HepG2 (cell line): ENCODE data around the gene COPS4. TPM values are rescaled to one million over a fixed set of nuclear protein-coding genes. Genes with fewer than 3 reads are reported as not detected.

Source experiments
- ATAC-seq: fragments of 200-7000 bp; cut with Tn5 transposase; 3 replicates; pipeline ENCODE4 v1.9.1; 2020; ENCODE audit warnings: mild to moderate bottlenecking, moderate library complexity
- BruUV-seq: library from RNA; stranded (reverse); fragments of 400-500 nt; replicated peaks from 2 replicates; lab custom pipeline; 2021; lab: Mats Ljungman, UMichigan
- CTCF ChIA-PET: fragments of 300-600 bp; formaldehyde crosslinking; extraction: SDS; loops from one replicate; lab custom pipeline; 2021; ENCODE audit warnings: low total read pairs, inconsistent platforms, low intra/inter-chr PET ratio; lab: Yijun Ruan, JAX
- POLR2A ChIA-PET: fragments of 350-600 bp; sonication (Branson Sonifier 250); formaldehyde crosslinking; loops from one replicate; lab custom pipeline; 2020; ENCODE audit warnings: antibody characterized with exemption, inconsistent platforms; lab: Yijun Ruan, JAX
- DNase-seq: peaks from one replicate; pipeline ENCODE4 v3.0.0-alpha.2; 2015; ENCODE audit warnings: low spot score
- FAIRE-seq: peaks from 3 replicates; lab custom pipeline; 2011; peaks lifted over from hg19 to GRCh38; lab: Jason Lieb, UNC
- H2AFZ ChIP-seq: one replicate; pipeline ENCODE4 v1.6.1; 2011; ENCODE audit warnings: low read length, inconsistent platforms
- H3K27ac ChIP-seq: fragments of 300-600 bp; 3 replicates; pipeline ENCODE4 v1.8.0; 2011; ENCODE audit warnings: mixed run types, mild to moderate bottlenecking, mixed read lengths, low read length, inconsistent platforms; ENCODE audit not compliant: insufficient read depth; ENCODE audit errors: extremely low read length
- H3K27me3 ChIP-seq, 2 experiments: fragments of 200-600 bp in 1 of 2; 2 replicates in 1 of 2; 3 replicates in 1 of 2; pipeline versions ENCODE4 v1.6.0 to v1.8.0; 2011; ENCODE audit warnings: low read length in 2 of 2, mild to moderate bottlenecking in 2 of 2, moderate library complexity in 2 of 2, inconsistent platforms in 1 of 2; ENCODE audit not compliant: insufficient read depth in 2 of 2, control insufficient read depth in 1 of 2
- H3K36me3 ChIP-seq, 2 experiments: fragments of 200-600 bp in 1 of 2; replicated peaks in 1 of 2; 2 replicates in 1 of 2; 3 replicates in 1 of 2; pipeline versions ENCODE4 v1.5.1 to v1.8.0; 2011; ENCODE audit warnings: low read length in 2 of 2, inconsistent platforms in 1 of 2; ENCODE audit not compliant: insufficient read depth in 2 of 2, control insufficient read depth in 1 of 2
- H3K4me1 ChIP-seq: 2 replicates; pipeline ENCODE4 v1.5.1; 2012; ENCODE audit warnings: low read length, inconsistent platforms; ENCODE audit not compliant: insufficient read depth
- H3K4me2 ChIP-seq: 2 replicates; pipeline ENCODE4 v1.6.0; 2011; ENCODE audit warnings: low read depth, low read length, inconsistent platforms
- H3K4me3 ChIP-seq, 3 experiments: fragments of 200-600 bp in 1 of 3; sonication (generic), shearing (Covaris generic) in 1 of 3; replicated peaks in 1 of 3; 2 replicates each; pipeline ENCODE4 v1.5.1; 2011 to 2016; ENCODE audit warnings: low read length in 3 of 3, inconsistent platforms in 2 of 3, low read depth in 2 of 3, mild to moderate bottlenecking in 2 of 3, control low read depth in 1 of 3, mixed read lengths in 1 of 3; ENCODE audit not compliant: insufficient read depth in 1 of 3
- H3K79me2 ChIP-seq: one replicate; pipeline ENCODE4 v1.6.1; 2011; ENCODE audit warnings: low read length, inconsistent platforms; ENCODE audit not compliant: insufficient read depth
- H3K9ac ChIP-seq: 2 replicates; pipeline ENCODE4 v1.6.0; 2011; ENCODE audit warnings: mild to moderate bottlenecking, low read depth, low read length, inconsistent platforms; ENCODE audit not compliant: insufficient read depth
- H3K9me3 ChIP-seq: 2 replicates; pipeline ENCODE4 v1.5.1; 2012; ENCODE audit warnings: mild to moderate bottlenecking, low read length
- H4K20me1 ChIP-seq: 2 replicates; pipeline ENCODE4 v1.6.0; 2011; ENCODE audit warnings: inconsistent platforms, mild to moderate bottlenecking, low read length, moderate library complexity; ENCODE audit not compliant: insufficient read depth
- CC2D1A ChIP-seq: sonication (generic); formaldehyde crosslinking; IDR thresholded peaks from 2 replicates; pipeline ENCODE4 v1.8.1; 2023; ENCODE audit warnings: mild to moderate bottlenecking, missing genetic modification reagents
- KDM3A ChIP-seq: IDR thresholded peaks from 2 replicates; pipeline ENCODE4 v1.6.1; 2018; ENCODE audit warnings: low read depth, missing compliant biosample characterization
- MAFF ChIP-seq: IDR thresholded peaks from 2 replicates; pipeline ENCODE4 v1.6.1; 2011; ENCODE audit warnings: low read depth, low read length, improper control_type of control experiment
- MAFK ChIP-seq, 2 experiments: IDR thresholded peaks in 1 of 2; conservative IDR thresholded peaks in 1 of 2; 2 replicates each; pipeline ENCODE4 v1.6.1; 2011; ENCODE audit warnings: improper control_type of control experiment in 2 of 2, low read length in 2 of 2
- PHF20 ChIP-seq: sonication (generic); formaldehyde crosslinking; IDR thresholded peaks from 2 replicates; pipeline ENCODE4 v1.5.0; 2020; ENCODE audit warnings: mild to moderate bottlenecking, missing genetic modification reagents
- STAG1 ChIP-seq: sonication (generic); formaldehyde crosslinking; IDR thresholded peaks from 2 replicates; pipeline ENCODE4 v1.4.0; 2020; ENCODE audit warnings: missing genetic modification reagents
- ZNF10 ChIP-seq: sonication (generic); formaldehyde crosslinking; IDR thresholded peaks from 2 replicates; pipeline ENCODE4 v1.4.0; 2020; ENCODE audit warnings: mild to moderate bottlenecking, low read depth, missing genetic modification reagents, borderline replicate concordance
- ZNF143 ChIP-seq: sonication (generic); formaldehyde crosslinking; IDR thresholded peaks from 2 replicates; pipeline ENCODE4 v1.4.0; 2020; ENCODE audit warnings: missing genetic modification reagents
- ZNF607 ChIP-seq: sonication (generic); formaldehyde crosslinking; IDR thresholded peaks from 2 replicates; pipeline ENCODE4 v1.5.1; 2020; ENCODE audit warnings: missing genetic modification reagents, mild to moderate bottlenecking, borderline replicate concordance
- WGBS: methylation state at CpG from one replicate; pipeline ENCODE4 v1.1.6; 2017; ENCODE audit warnings: low lambda C conversion rate; 5-methylcytosine and 5-hydroxymethylcytosine counted together
- in situ Hi-C: cut with HindIII; loops from 2 replicates; pipeline ENCODE4 v1.10.0; 2017; ENCODE audit warnings: low pct_unique_long_range_greater_than_20kb; ENCODE audit not compliant: extremely low pct_ligation_motif_present
- intact Hi-C: fragments of 100-400 bp; cut with micrococcal nuclease; formaldehyde crosslinking; loops from one replicate; pipeline ENCODE4 v1.10.0; 2022; ENCODE audit not compliant: unreplicated experiment
- polyA plus RNA-seq, 8 experiments: library from polyadenylated mRNA; depleted of rRNA in 3 of 8; stranded (reverse) in 7 of 8; unstranded in 1 of 8; fragments of >200 nt; fragmentation: Illumina TruSeq in 4 of 8; extraction: Trizol in 4 of 8; gene quantifications; 2 replicates each; pipeline versions ENCODE4 v1.2.1 to v1.2.3, GENCODE V29; 2011 to 2016; ENCODE audit warnings: low read depth in 4 of 8, missing spikeins in 1 of 8, mixed read lengths in 1 of 8; ENCODE audit not compliant: insufficient read depth in 1 of 8
- total RNA-seq, 5 experiments: library from RNA; depleted of rRNA; stranded (reverse); fragments of >200 nt; fragmentation: Illumina TruSeq; extraction: Trizol; gene quantifications; 2 replicates each; pipeline ENCODE4 v1.2.3, GENCODE V29; 2016; ENCODE audit warnings: low read depth in 1 of 5

COPS4 gene
- total and polyA plus RNA-seq, 2 of the 13 experiments (the other 11 are each of a cell fraction or from before 2014, with no cell fraction given) = 28.8 to 52.5 TPM

DNA sequence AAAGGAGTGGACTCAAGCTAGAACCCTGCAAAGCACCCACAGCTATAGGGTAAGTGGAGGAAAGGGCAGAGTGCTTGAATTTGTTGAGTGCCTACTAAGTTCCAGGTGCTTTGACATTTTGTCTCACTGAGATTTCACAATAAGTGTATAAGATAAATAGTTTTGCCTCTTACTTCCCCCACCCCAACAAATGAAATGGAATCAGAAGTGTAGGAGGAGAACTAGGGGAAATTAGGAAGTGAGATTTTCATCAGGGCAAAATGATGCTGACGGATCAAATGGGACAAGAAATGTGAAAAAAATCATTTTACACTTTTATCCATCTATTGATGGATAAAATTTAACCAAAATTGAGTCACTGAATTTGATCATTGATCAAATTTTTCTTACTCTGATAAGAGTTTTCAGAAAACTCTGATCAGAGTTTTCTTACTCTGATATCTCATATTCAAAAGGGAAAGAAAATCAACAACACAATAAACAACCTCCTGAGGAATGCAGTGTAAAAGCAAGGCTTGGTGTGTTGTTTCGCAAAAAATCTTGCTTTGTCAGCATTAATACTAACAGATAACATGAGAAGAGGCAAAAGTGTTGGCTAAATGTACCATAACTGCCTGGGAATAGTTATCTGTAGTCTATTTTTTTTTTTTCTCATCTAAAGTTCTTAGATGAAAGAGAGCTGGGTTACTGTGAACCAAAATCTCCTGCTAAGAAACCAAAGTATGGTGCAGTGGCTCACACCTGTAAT, 54.6 kb downstream of the COPS4 start:
- intact Hi-C loops = no loop called here
- ATAC-seq = no peak
- no peak overlapping the region for H3K4me3 ChIP-seq
- no peak overlapping the region for H3K27ac ChIP-seq
- H4K20me1 ChIP-seq = no peaks in the 10 kb centered on the region
- POLR2A ChIA-PET = no interaction called here
- H3K36me3 ChIP-seq = peaks cover 5 to 45% of the 10 kb centered on the region in 2 experiments
- H3K9ac ChIP-seq = no peak overlapping the region
- 97% methylated on average over 2 of the region's 2 CpGs for WGBS
- CTCF ChIA-PET = no interaction called here
- H3K4me2 ChIP-seq = no peak overlapping the region
- peak; percentile 96 for TF ChIP-seq MAFF
- TF ChIP-seq PHF20 (CRISPR knock-in tag) = no peak
- TF ChIP-seq MAFK (conservative IDR thresholded peaks at IDR 0.05 in 1 of 2, IDR thresholded peaks at IDR 0.05 in 1 of 2; ENCODE audit: low read length in 2 of 2) = peak; percentile 95 to 97
- TF ChIP-seq ZNF607 (CRISPR knock-in tag) = no peak
- H3K4me1 ChIP-seq = no peaks in the 10 kb centered on the region
- FAIRE-seq = no peak
- BruUV-seq = no TSS peak
- no peaks in the 10 kb centered on the region for H3K27me3 ChIP-seq
- H3K79me2 ChIP-seq = no peaks in the 10 kb centered on the region
- in situ Hi-C loops = no loop called here
- H2AFZ ChIP-seq = no peak overlapping the region
- DNase-seq = no peak
- H3K9me3 ChIP-seq = no peaks in the 10 kb centered on the region

DNA sequence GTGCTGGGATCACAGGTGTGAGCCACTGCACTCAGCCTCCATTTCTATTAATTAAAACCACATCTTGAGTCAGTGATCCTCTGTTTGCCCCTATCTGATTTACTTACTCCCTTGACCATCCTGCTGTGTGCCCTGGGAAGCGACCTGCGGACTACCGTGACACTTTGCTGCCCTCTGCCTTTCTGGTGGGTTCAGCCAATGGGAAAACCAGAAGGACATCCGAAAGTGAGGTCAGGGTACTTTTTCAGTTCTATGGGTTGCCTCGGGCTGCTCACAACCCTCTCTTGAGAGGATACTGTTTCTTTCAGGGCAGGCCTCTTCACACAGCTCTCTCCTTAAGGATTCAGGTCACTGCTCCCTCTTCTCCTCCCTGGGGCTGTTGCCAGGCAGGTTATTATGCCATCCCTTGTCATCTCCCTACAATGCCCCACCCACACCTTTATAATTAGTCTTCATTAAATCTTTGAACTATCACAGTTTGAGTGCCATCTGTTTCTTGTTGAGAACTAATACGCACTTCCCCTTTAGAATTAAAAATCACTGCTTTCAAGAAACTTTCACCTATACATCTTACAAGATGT, 58.2 kb downstream of the COPS4 start:
- FAIRE-seq (no peak), DNase-seq (no peak), ATAC-seq (no peak)
- no peak overlapping the region for H2AFZ ChIP-seq
- H3K9ac ChIP-seq = no peak overlapping the region
- H3K27me3 ChIP-seq = no peaks in the 10 kb centered on the region
- 95% methylated on average over 6 of the region's 6 CpGs for WGBS
- in situ Hi-C loops = no loop called here
- no TSS peak for BruUV-seq
- 0 out of 2 replicates have a peak, but pooled peaks cover 3% of the 10 kb centered on the region for H4K20me1 ChIP-seq
- no peak overlapping the region for H3K27ac ChIP-seq
- TF ChIP-seq KDM3A (CRISPR knock-in tag) (no peak), ZNF10 (CRISPR knock-in tag) (no peak), STAG1 (peak; percentile 18; the same call in 1 of the 2 replicates), CC2D1A (CRISPR knock-in tag) (no peak), ZNF143 (no peak)
- H3K4me2 ChIP-seq = no peak overlapping the region
- CTCF ChIA-PET = no interaction called here
- peaks cover 10 to 73% of the 10 kb centered on the region in 2 experiments for H3K36me3 ChIP-seq
- intact Hi-C loops = no loop called here
- no peak overlapping the region for H3K4me3 ChIP-seq
- POLR2A ChIA-PET = no interaction called here
- no peaks in the 10 kb centered on the region for H3K4me1 ChIP-seq
- no peaks in the 10 kb centered on the region for H3K9me3 ChIP-seq
- H3K79me2 ChIP-seq = no peaks in the 10 kb centered on the region
